GM12873 (cell line): ENCODE results near the gene CRTAC1.

Source experiments
- CTCF ChIP-seq: IDR thresholded peaks from 2 replicates; pipeline ENCODE4 v1.5.1; 2012; ENCODE audit warnings: low read depth, mild to moderate bottlenecking, moderate library complexity, low read length, control low read depth; ENCODE audit not compliant: insufficient read depth; ENCODE audit errors: missing control alignments

The CRTAC1 gene

GRCh38 chr10:97820096-97820704 lies 210.2 kb downstream of the CRTAC1 start:
- no peak for TF ChIP-seq CTCF

- no peak for TF ChIP-seq CTCF
These were observed 211.8 kb downstream of the CRTAC1 start for GRCh38 chr10:97818572-97818971.

GRCh38 chr10:97816609-97817008 lies 213.8 kb downstream of the CRTAC1 start:
- TF ChIP-seq CTCF: no peak
